ENCODE data around the gene TOMM20. TPM values are rescaled to one million over a fixed set of nuclear protein-coding genes. Genes with fewer than 3 reads are reported as not detected.

TOMM20 gene
- total and polyA plus RNA-seq, 9 of the 15 experiments (the other 6 are each of a cell fraction or from before 2014, with no cell fraction given): 70.6 to 334 (median 159) TPM

GRCh38 chr1:235113183-235113917, 15.3 kb downstream of the TOMM20 start (continued):
- TF ChIP-seq JUNB (CRISPR knock-in tag; conservative IDR thresholded peaks at IDR 0.05) (no peak), PYGO2 (tag; IDR thresholded peaks at IDR 0.05) (no peak), TAF1 (IDR thresholded peaks at IDR 0.05; ENCODE audit: control insufficient read depth, extremely low read depth, insufficient read depth, low read length, severe bottlenecking) (no peak), MCM5 (IDR thresholded peaks at IDR 0.05; ENCODE audit: low read depth) (no peak), ZNF584 (CRISPR knock-in tag; IDR thresholded peaks at IDR 0.05; ENCODE audit: low read depth) (peak; percentile 63; the same call in 1 of the 2 replicates), NFRKB (IDR thresholded peaks at IDR 0.05; ENCODE audit: low read depth) (no peak), CHAMP1 (IDR thresholded peaks at IDR 0.05) (no peak), SMAD3 (CRISPR knock-in tag; conservative IDR thresholded peaks at IDR 0.05) (no peak), SMAD1 (IDR thresholded peaks at IDR 0.05; ENCODE audit: low read depth, low read length, partially characterized antibody) (no peak), NEUROD1 (IDR thresholded peaks at IDR 0.05; ENCODE audit: borderline replicate concordance, low read depth, low read length, partially characterized antibody) (peak; percentile 50), NFIX (CRISPR knock-in tag; IDR thresholded peaks at IDR 0.05; ENCODE audit: low read depth) (no peak), EWSR1 (IDR thresholded peaks at IDR 0.05; ENCODE audit: borderline replicate concordance, low read depth, partially characterized antibody) (no peak), BRF1 (IDR thresholded peaks at IDR 0.05; ENCODE audit: borderline replicate concordance, extremely low read depth, insufficient read length) (no peak), ETV6 (IDR thresholded peaks at IDR 0.05; ENCODE audit: borderline replicate concordance in 1 of 2, low read depth in 2 of 2, low read length in 1 of 2) (no peak), ETV6 (CRISPR knock-in tag; IDR thresholded peaks at IDR 0.05; ENCODE audit: borderline replicate concordance) (no peak), SNRNP70 (optimal IDR thresholded peaks at IDR 0.05; ENCODE audit: low read depth, low read length) (no peak), CREB1 (IDR thresholded peaks at IDR 0.05) (no peak), CREB1 (CRISPR knock-in tag; IDR thresholded peaks at IDR 0.05) (no peak), POLR3G (IDR thresholded peaks at IDR 0.05; ENCODE audit: extremely low read depth, insufficient read length, insufficient replicate concordance) (no peak), FOXJ2 (tag; IDR thresholded peaks at IDR 0.05) (0 out of 2 replicates have a peak, but pooled peaks have one; percentile 16), ZNF274 (IDR thresholded peaks at IDR 0.05; ENCODE audit: borderline replicate concordance, low read depth, low read length) (no peak), ZNF124 (CRISPR knock-in tag; IDR thresholded peaks at IDR 0.05) (no peak), ZNF263 (CRISPR knock-in tag; IDR thresholded peaks at IDR 0.05; ENCODE audit: borderline replicate concordance) (no peak), TSC22D4 (tag; IDR thresholded peaks at IDR 0.05) (no peak)
- TF ChIP-seq, protein P1, sequence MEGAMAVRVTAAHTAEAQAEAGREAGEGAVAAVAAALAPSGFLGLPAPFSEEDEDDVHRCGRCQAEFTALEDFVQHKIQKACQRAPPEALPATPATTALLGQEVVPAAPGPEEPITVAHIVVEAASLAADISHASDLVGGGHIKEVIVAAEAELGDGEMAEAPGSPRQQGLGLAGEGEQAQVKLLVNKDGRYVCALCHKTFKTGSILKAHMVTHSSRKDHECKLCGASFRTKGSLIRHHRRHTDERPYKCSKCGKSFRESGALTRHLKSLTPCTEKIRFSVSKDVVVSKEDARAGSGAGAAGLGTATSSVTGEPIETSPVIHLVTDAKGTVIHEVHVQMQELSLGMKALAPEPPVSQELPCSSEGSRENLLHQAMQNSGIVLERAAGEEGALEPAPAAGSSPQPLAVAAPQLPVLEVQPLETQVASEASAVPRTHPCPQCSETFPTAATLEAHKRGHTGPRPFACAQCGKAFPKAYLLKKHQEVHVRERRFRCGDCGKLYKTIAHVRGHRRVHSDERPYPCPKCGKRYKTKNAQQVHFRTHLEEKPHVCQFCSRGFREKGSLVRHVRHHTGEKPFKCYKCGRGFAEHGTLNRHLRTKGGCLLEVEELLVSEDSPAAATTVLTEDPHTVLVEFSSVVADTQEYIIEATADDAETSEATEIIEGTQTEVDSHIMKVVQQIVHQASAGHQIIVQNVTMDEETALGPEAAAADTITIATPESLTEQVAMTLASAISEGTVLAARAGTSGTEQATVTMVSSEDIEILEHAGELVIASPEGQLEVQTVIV (CRISPR knock-in tag; IDR thresholded peaks at IDR 0.05; ENCODE audit: borderline replicate concordance): no peak
